ENCODE results near the gene SSBP1.
A peak's percentile ranks its signal among the peaks of the same experiment; 100 is the strongest.

The SSBP1 gene

DNA sequence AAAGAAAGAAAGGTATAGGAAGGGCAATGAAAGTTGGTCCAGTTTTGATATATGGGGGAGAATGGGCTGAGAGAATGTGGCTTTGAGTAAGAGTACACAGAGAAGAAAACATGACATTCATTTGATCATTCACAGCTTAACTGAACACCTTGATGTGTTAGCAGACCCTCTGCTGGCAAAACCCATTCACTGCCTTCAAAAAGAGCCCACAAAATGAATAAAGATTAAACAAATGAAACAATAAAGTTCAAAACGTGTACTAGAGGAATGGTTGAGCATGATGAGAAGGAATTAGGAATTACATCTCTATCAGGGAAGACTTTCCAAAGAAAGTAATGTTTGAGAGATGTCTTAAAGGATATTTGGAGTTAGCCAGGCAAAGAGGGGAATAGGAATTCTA, 27.9 kb upstream of the SSBP1 start:
- H3K9ac ChIP-seq (ENCODE audit: low read length), result no peak overlapping the region
- H3K27ac ChIP-seq (ENCODE audit: low read depth, low read length), result no peak overlapping the region
- no peaks in the 10 kb centered on the region for H3K4me1 ChIP-seq (ENCODE audit: insufficient read depth, low read length)
- no peaks in the 10 kb centered on the region for H3K27me3 ChIP-seq (ENCODE audit: control insufficient read depth in 1 of 2, insufficient read depth in 2 of 2, low read length in 2 of 2)
- H3K4me3 ChIP-seq (ENCODE audit: low read depth in 1 of 2, low read length in 2 of 2), result no peak overlapping the region
- H3K9me3 ChIP-seq (ENCODE audit: low read length), result no peaks in the 10 kb centered on the region
- H3K36me3 ChIP-seq (ENCODE audit: insufficient read depth, low read length), result no peaks in the 10 kb centered on the region

DNA sequence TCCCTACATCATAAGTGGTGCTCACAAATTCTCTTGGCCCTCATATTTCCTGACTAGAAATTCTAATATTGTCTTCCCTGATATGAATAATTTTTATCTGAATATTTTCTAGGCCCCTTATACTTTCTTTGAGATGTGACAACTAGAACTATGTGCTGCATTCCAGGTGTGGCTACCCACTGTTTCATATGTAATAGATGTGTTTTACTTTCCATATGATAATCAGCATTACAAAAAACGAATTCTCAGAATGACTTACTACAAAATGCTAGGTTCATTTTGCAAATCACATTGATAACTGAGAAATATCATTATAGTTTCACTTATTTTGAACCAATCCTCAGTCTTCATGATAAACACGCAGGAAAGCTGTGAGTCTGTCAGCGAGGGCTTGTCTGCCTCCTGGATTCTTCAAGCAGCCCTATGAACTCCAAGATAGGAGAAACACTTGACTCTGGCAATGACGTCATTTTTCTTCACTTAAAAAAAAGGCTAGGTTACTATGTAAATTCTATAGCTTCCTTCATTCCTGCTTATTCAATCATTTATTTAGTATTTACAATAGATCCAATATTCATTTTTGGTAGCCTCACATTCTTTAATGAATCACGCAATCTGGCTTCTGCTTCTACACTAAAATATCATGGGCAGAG, 25.4 kb upstream of the SSBP1 start:
- Histone ChIP-seq H3K9ac (ENCODE audit: low read length) (no peak overlapping the region), H3K36me3 (ENCODE audit: insufficient read depth, low read length) (no peaks in the 10 kb centered on the region), H3K9me3 (ENCODE audit: low read length) (no peaks in the 10 kb centered on the region), H3K27me3 (ENCODE audit: control insufficient read depth in 1 of 2, insufficient read depth in 2 of 2, low read length in 2 of 2) (no peaks in the 10 kb centered on the region), H3K27ac (ENCODE audit: low read depth, low read length) (no peak overlapping the region), H3K4me1 (ENCODE audit: insufficient read depth, low read length) (no peaks in the 10 kb centered on the region), H3K4me3 (ENCODE audit: low read depth in 1 of 2, low read length in 2 of 2) (no peak overlapping the region)

DNA sequence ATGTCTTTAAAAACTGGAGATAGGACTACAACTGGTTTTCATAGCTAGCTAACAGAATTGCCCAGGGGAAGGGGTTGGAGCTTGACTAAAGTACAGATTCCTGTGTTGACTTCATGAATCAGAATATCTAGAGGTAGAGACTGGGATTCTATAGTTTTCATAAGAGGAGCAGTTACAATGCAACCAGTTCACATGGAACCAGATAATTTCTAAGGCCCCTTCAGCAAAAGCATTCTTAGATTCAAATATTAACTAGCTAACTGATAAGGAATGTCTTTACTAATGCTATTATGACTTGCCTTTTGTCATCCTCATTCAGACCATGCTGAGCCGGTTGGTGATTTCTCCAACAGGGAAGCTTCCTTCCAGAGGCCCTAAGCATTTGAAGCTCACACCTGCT, 24.3 kb upstream of the SSBP1 start:
- Histone ChIP-seq H3K9ac (ENCODE audit: low read length) (no peak overlapping the region), H3K36me3 (ENCODE audit: insufficient read depth, low read length) (no peaks in the 10 kb centered on the region), H3K4me3 (ENCODE audit: low read depth in 1 of 2, low read length in 2 of 2) (no peak overlapping the region), H3K9me3 (ENCODE audit: low read length) (no peaks in the 10 kb centered on the region), H3K27ac (ENCODE audit: low read depth, low read length) (no peak overlapping the region), H3K27me3 (ENCODE audit: control insufficient read depth in 1 of 2, insufficient read depth in 2 of 2, low read length in 2 of 2) (no peaks in the 10 kb centered on the region), H3K4me1 (ENCODE audit: insufficient read depth, low read length) (no peaks in the 10 kb centered on the region)

DNA sequence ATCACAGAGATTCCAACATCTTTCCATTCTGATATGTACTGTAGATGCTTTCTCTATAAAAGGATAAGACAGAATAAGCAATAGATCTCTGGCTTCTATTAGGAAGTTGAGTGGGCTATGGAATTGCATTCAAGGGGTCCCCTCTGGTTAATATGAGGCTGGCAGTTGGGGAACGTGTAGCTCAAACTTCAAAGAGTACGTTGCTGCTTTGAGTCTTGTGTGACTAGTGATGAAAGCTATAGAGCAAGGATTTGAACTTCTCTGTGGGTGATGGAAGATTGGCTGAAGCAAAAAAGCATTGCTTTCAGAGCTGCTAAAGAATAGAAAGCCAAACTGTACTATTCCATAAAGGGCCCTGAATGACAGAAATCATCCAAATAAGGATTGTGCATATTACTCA, 23.6 kb upstream of the SSBP1 start:
- Histone ChIP-seq H3K9me3 (ENCODE audit: low read length) (no peaks in the 10 kb centered on the region), H3K4me3 (ENCODE audit: low read depth in 1 of 2, low read length in 2 of 2) (no peak overlapping the region), H3K27ac (ENCODE audit: low read depth, low read length) (no peak overlapping the region), H3K36me3 (ENCODE audit: insufficient read depth, low read length) (no peaks in the 10 kb centered on the region), H3K27me3 (ENCODE audit: control insufficient read depth in 1 of 2, insufficient read depth in 2 of 2, low read length in 2 of 2) (no peaks in the 10 kb centered on the region), H3K4me1 (ENCODE audit: insufficient read depth, low read length) (no peaks in the 10 kb centered on the region), H3K9ac (ENCODE audit: low read length) (no peak overlapping the region)

DNA sequence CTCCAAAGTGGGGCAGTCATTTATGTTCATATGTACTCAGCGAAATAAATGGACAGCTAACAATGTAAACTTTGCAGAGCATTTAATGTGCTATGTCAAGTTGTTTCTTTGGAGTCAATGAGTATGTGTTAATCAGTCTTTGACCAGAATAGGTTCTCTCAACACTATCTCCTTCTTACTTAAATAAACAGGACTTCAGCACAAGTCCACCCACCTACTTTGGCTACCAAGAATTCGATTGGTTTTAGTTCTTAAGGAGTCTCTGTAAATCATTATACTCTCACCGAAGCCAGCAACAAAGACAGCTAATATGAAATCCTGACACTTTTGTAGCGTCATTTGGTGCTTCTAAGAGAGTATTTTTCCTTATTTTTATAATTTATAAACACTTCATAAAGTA, 23.1 kb upstream of the SSBP1 start:
- H3K36me3 ChIP-seq (ENCODE audit: insufficient read depth, low read length), result no peaks in the 10 kb centered on the region
- H3K9ac ChIP-seq (ENCODE audit: low read length), result no peak overlapping the region
- no peaks in the 10 kb centered on the region for H3K4me1 ChIP-seq (ENCODE audit: insufficient read depth, low read length)
- no peak overlapping the region for H3K4me3 ChIP-seq (ENCODE audit: low read depth in 1 of 2, low read length in 2 of 2)
- H3K9me3 ChIP-seq (ENCODE audit: low read length), result no peaks in the 10 kb centered on the region
- no peak overlapping the region for H3K27ac ChIP-seq (ENCODE audit: low read depth, low read length)
- no peaks in the 10 kb centered on the region for H3K27me3 ChIP-seq (ENCODE audit: control insufficient read depth in 1 of 2, insufficient read depth in 2 of 2, low read length in 2 of 2)

DNA sequence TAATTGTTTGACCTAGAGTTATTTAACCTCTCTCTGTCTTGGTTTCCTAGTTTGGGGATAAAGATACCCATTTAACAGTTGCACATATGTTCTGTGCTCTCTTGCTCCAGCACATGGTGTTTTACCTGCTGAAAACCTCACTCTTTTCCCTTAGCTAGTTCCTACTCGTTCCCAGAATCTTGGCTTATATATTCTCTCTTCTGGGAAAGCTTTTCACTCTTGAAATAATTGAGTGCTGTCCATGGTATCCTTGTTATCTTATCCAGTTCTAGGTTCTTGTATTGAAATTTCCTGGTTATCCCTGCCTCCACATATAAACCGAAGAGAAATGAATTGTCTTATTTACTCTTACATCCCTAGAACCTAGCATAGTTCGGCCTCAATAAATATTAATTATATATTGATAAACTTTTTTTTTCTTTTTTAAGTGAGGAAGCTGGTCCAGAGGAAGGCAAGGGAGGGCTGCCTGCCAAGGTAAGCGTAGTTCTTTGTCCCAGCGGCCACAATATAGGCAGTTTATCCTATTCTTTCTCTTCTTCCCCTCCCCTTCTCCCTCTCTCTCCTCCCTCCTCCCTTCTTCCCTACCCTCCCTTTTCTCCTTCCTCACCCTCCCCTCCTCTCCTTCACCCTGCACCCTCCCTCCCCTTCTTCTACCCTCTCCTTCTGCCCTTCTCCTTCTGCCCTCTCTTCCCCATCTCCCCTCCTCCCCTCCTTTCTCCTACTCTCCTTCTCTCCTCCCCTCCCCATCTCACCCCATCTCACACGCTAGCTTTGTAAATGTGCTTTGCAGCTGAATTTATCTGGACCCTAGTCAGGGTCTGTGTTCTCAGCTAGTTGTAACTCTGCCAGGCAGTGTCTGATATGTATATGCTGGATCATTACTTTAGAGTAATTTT, 22.1 kb upstream of the SSBP1 start:
- no peaks in the 10 kb centered on the region for H3K9me3 ChIP-seq (ENCODE audit: low read length)
- no peaks in the 10 kb centered on the region for H3K27me3 ChIP-seq (ENCODE audit: control insufficient read depth in 1 of 2, insufficient read depth in 2 of 2, low read length in 2 of 2)
- no peak overlapping the region for H3K9ac ChIP-seq (ENCODE audit: low read length)
- H3K4me3 ChIP-seq (ENCODE audit: low read depth in 1 of 2, low read length in 2 of 2), result no peak overlapping the region
- no peak overlapping the region for H3K27ac ChIP-seq (ENCODE audit: low read depth, low read length)
- no peaks in the 10 kb centered on the region for H3K36me3 ChIP-seq (ENCODE audit: insufficient read depth, low read length)
- no peaks in the 10 kb centered on the region for H3K4me1 ChIP-seq (ENCODE audit: insufficient read depth, low read length)

DNA sequence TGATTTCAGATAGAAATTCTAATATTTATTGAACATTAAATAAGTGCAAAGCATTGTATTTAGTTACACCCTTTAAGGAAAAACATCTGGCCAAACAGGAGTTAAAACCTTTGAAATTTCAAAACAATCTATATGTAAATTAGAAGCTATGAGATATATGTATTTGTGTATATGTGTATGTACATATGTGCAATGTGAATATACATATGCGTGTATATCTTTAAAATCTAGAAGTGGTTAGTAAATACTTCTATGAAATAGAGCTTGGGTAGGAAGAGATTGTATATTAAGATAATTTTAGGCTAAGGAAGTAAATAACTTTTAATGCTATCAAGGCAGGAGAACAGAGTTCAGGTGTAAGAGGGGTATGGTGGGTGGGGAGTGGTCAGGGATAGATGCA, 20.7 kb upstream of the SSBP1 start:
- no peaks in the 10 kb centered on the region for H3K27me3 ChIP-seq (ENCODE audit: control insufficient read depth in 1 of 2, insufficient read depth in 2 of 2, low read length in 2 of 2)
- no peak overlapping the region for H3K4me3 ChIP-seq (ENCODE audit: low read depth in 1 of 2, low read length in 2 of 2)
- H3K27ac ChIP-seq (ENCODE audit: low read depth, low read length), result no peak overlapping the region
- H3K36me3 ChIP-seq (ENCODE audit: insufficient read depth, low read length), result no peaks in the 10 kb centered on the region
- H3K9ac ChIP-seq (ENCODE audit: low read length), result no peak overlapping the region
- H3K4me1 ChIP-seq (ENCODE audit: insufficient read depth, low read length), result no peaks in the 10 kb centered on the region
- H3K9me3 ChIP-seq (ENCODE audit: low read length), result no peaks in the 10 kb centered on the region

DNA sequence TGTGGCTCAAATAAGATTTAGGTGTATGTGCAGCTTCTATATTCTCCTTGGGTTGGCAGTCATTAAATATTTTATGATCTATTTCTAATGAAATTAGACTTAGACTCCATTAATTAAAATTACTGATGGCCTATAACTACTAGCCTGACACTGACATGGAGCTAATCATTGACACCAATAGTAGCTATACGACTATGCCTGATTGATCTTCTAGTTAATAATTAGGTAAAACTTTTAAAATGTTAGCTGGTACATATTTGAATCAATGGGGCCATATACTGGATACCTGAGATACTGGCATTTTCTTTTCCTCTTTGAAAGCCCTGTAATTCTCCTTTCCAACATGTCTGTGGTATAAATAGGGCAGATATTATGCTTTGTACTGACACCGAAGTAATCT, 15.6 kb upstream of the SSBP1 start:
- Histone ChIP-seq H3K9me3 (ENCODE audit: low read length) (no peaks in the 10 kb centered on the region), H3K9ac (ENCODE audit: low read length) (no peak overlapping the region), H3K27ac (ENCODE audit: low read depth, low read length) (no peak overlapping the region), H3K4me3 (ENCODE audit: low read depth in 1 of 2, low read length in 2 of 2) (no peak overlapping the region), H3K4me1 (ENCODE audit: insufficient read depth, low read length) (no peaks in the 10 kb centered on the region), H3K36me3 (ENCODE audit: insufficient read depth, low read length) (no peaks in the 10 kb centered on the region), H3K27me3 (ENCODE audit: control insufficient read depth in 1 of 2, insufficient read depth in 2 of 2, low read length in 2 of 2) (no peaks in the 10 kb centered on the region)

DNA sequence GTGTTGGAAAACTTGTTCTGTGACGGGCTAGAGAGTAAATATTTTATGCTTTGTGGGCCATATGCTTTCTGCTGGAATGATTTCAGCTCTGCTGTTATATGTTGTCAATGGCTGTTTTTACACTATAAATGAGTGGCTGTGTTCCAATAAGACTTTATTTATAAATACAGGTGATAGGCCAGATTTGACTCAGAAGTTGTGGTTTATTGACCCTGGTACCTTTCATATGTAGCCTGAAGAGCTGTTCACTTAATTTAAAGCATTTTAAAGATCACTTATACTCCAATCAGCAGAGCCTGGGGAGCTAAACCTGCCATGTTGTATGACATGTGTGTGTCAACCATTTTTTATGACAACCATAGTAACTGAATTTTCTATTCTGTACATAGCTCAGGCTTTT, 9.1 kb upstream of the SSBP1 start:
- no peaks in the 10 kb centered on the region for H3K27me3 ChIP-seq (ENCODE audit: control insufficient read depth in 1 of 2, insufficient read depth in 2 of 2, low read length in 2 of 2)
- no peaks in the 10 kb centered on the region for H3K9me3 ChIP-seq (ENCODE audit: low read length)
- no peak overlapping the region for H3K4me3 ChIP-seq (ENCODE audit: low read depth in 1 of 2, low read length in 2 of 2)
- H3K36me3 ChIP-seq (ENCODE audit: insufficient read depth, low read length), result no peaks in the 10 kb centered on the region
- H3K27ac ChIP-seq (ENCODE audit: low read depth, low read length), result no peak overlapping the region
- no peak overlapping the region for H3K9ac ChIP-seq (ENCODE audit: low read length)
- no peaks in the 10 kb centered on the region for H3K4me1 ChIP-seq (ENCODE audit: insufficient read depth, low read length)

DNA sequence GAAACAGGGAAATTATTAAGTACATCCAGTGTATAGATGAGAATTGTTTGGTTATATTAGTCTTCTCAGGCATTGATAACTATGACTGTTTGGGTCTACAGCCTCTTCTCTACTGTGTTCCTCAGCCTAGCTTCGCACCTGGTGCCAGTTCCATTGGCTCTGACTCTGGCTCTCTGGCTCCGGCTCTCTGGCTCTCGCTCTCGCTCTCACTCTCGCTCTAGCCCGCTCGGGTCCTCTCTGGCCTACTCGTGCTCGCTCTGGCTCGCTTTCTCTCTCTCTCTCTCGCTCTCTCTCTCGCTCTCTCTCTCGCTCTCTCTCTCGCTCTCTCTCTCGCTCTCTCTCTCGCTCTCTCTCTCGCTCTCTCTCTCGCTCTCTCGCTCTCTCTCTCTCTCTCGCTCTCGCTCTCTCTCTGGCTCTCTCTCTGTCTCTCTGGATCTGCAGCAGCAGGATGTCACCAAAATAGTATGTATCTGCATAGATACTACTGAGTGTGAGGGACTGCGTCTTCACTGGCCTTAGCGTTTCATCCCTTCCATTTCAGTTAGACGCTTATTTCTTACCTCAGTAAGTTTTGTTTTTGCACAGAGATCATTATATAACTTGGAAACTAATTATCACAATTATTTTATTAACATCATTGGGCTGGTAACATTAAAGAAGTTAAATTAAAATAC, 6.5 kb upstream of the SSBP1 start:
- Histone ChIP-seq H3K9ac (ENCODE audit: low read length) (no peak overlapping the region), H3K27ac (ENCODE audit: low read depth, low read length) (no peak overlapping the region), H3K27me3 (ENCODE audit: control insufficient read depth in 1 of 2, insufficient read depth in 2 of 2, low read length in 2 of 2) (no peaks in the 10 kb centered on the region), H3K9me3 (ENCODE audit: low read length) (no peaks in the 10 kb centered on the region), H3K4me1 (ENCODE audit: insufficient read depth, low read length) (no peaks in the 10 kb centered on the region), H3K36me3 (ENCODE audit: insufficient read depth, low read length) (no peaks in the 10 kb centered on the region), H3K4me3 (ENCODE audit: low read depth in 1 of 2, low read length in 2 of 2) (no peak overlapping the region)

DNA sequence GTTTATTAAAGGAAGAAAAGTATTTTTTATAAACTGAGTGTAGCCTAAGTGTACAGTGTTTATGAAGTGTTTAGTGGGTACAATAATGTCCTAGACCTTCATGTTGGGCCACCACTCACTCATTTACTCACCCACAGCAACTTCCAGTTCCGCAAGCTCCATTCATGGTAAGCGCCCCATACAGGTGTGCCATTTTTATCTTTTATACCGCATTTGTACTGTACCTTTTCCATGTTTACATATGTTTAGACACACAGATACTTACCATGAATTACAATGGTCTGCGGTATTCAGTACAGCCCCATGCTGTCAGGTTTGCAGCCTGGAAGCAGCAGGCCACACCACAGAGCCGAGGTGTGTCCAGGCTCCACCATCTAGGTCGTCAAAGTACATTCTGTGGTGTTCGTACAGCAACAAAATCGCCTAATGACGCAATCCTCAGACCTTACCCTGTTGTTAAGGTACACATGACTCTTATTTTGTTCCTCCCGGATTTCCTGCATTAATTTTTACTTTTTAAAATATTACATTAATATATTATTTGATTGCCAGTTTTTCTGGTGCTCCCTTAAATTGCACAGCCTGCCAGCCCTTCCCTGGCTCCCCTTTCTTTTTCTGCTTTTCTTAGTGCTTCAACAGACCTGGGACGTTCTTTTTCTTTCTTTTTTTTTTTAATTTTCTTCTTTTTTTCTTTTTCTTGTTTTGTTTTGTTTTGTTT, 881 bp upstream of the SSBP1 start:
- Histone ChIP-seq H3K9ac (ENCODE audit: low read length) (peak overlapping the region; percentile 6), H3K27ac (ENCODE audit: low read depth, low read length) (peak overlapping the region; percentile 91), H3K4me3 (ENCODE audit: low read depth in 1 of 2, low read length in 2 of 2) (peak overlapping the region; percentile 81 to 95), H3K4me1 (ENCODE audit: insufficient read depth, low read length) (peaks cover 21% of the 10 kb centered on the region), H3K27me3 (ENCODE audit: control insufficient read depth in 1 of 2, insufficient read depth in 2 of 2, low read length in 2 of 2) (no peaks in the 10 kb centered on the region), H3K9me3 (ENCODE audit: low read length) (no peaks in the 10 kb centered on the region), H3K36me3 (ENCODE audit: insufficient read depth, low read length) (peaks cover 14% of the 10 kb centered on the region)
